H9 (cell line): ENCODE data around the gene USP6. TPM values are rescaled to one million over a fixed set of nuclear protein-coding genes. Genes with fewer than 3 reads are reported as not detected.
A peak's percentile ranks its signal among the peaks of the same experiment; 100 is the strongest.

Experiments used
- DNase-seq: peaks from one replicate; pipeline ENCODE4 v3.0.0-alpha.2; 2017
- H2AFZ ChIP-seq: one replicate; pipeline ENCODE4 v1.6.1; 2013; ENCODE audit warnings: mild to moderate bottlenecking, low read length, control low read depth, moderate library complexity
- H2AK5ac ChIP-seq: 2 replicates; pipeline ENCODE4 v1.6.1; 2013; ENCODE audit warnings: low read length, control low read depth, mixed read lengths; ENCODE audit not compliant: insufficient read length
- H2BK120ac ChIP-seq: one replicate; pipeline ENCODE4 v1.6.1; 2013; ENCODE audit warnings: low read depth, mild to moderate bottlenecking, low read length, control low read depth, inconsistent platforms; ENCODE audit not compliant: poor library complexity, severe bottlenecking
- H2BK12ac ChIP-seq: 2 replicates; pipeline ENCODE4 v1.6.1; 2013; ENCODE audit warnings: low read length, control low read depth, mixed read lengths, low read depth; ENCODE audit not compliant: insufficient read length
- H2BK15ac ChIP-seq: 2 replicates; pipeline ENCODE4 v1.6.1; 2013; ENCODE audit warnings: low read depth, low read length, control low read depth
- H2BK20ac ChIP-seq: one replicate; pipeline ENCODE4 v1.6.1; 2013; ENCODE audit warnings: low read depth, mild to moderate bottlenecking, low read length, control low read depth, inconsistent platforms; ENCODE audit not compliant: poor library complexity, severe bottlenecking
- H2BK5ac ChIP-seq: 2 replicates; pipeline ENCODE4 v1.6.1; 2013; ENCODE audit warnings: low read length, control low read depth, mixed read lengths; ENCODE audit not compliant: insufficient read length
- H3K14ac ChIP-seq: 2 replicates; pipeline ENCODE4 v1.6.1; 2013; ENCODE audit warnings: low read length, control low read depth; ENCODE audit not compliant: insufficient read depth
- H3K18ac ChIP-seq: 2 replicates; pipeline ENCODE4 v1.6.1; 2013; ENCODE audit warnings: low read depth, mild to moderate bottlenecking, mixed read lengths, low read length, control low read depth; ENCODE audit not compliant: insufficient read length
- H3K23ac ChIP-seq: 2 replicates; pipeline ENCODE4 v1.6.1; 2013; ENCODE audit warnings: low read length, control low read depth, mixed read lengths, low read depth; ENCODE audit not compliant: insufficient read length
- H3K23me2 ChIP-seq: 2 replicates; pipeline ENCODE4 v1.6.1; 2013; ENCODE audit warnings: low read depth, mild to moderate bottlenecking, mixed read lengths, low read length, control low read depth; ENCODE audit not compliant: insufficient read length, poor library complexity, severe bottlenecking
- H3K27ac ChIP-seq: 2 replicates; pipeline ENCODE4 v1.5.1; 2013; ENCODE audit warnings: low read length, control low read depth, mixed read lengths, low read depth; ENCODE audit not compliant: insufficient read length
- H3K27me3 ChIP-seq: 2 replicates; pipeline ENCODE4 v1.6.1; 2013; ENCODE audit warnings: low read length, control low read depth, inconsistent platforms; ENCODE audit not compliant: insufficient read depth
- H3K4ac ChIP-seq: 2 replicates; pipeline ENCODE4 v1.6.1; 2013; ENCODE audit warnings: low read depth, mild to moderate bottlenecking, control low read depth, inconsistent platforms, low read length, moderate library complexity
- H3K4me1 ChIP-seq: 2 replicates; pipeline ENCODE4 v1.6.1; 2013; ENCODE audit warnings: low read length, control low read depth, inconsistent platforms; ENCODE audit not compliant: insufficient read depth
- H3K4me2 ChIP-seq: 2 replicates; pipeline ENCODE4 v1.6.1; 2013; ENCODE audit warnings: low read length, control low read depth, mixed read lengths; ENCODE audit not compliant: insufficient read length, insufficient read depth
- H3K56ac ChIP-seq: 2 replicates; pipeline ENCODE4 v1.6.1; 2013; ENCODE audit warnings: low read depth, mild to moderate bottlenecking, mixed read lengths, low read length, control low read depth; ENCODE audit not compliant: insufficient read length
- H3K79me1 ChIP-seq: 2 replicates; pipeline ENCODE4 v1.6.1; 2013; ENCODE audit warnings: low read depth, mild to moderate bottlenecking, moderate library complexity, low read length, control low read depth, inconsistent platforms; ENCODE audit not compliant: insufficient read depth, poor library complexity, severe bottlenecking
- H3K79me2 ChIP-seq: 2 replicates; pipeline ENCODE4 v1.6.1; 2013; ENCODE audit warnings: low read length, control low read depth, inconsistent platforms; ENCODE audit not compliant: insufficient read depth
- H3K9ac ChIP-seq: 2 replicates; pipeline ENCODE4 v1.6.1; 2013; ENCODE audit warnings: low read length, control low read depth, mixed read lengths; ENCODE audit not compliant: insufficient read length; ENCODE audit errors: extremely low read depth
- H3K9me3 ChIP-seq: one replicate; pipeline ENCODE4 v1.6.1; 2013; ENCODE audit warnings: low read depth, low read length, inconsistent platforms; ENCODE audit not compliant: control insufficient read depth
- H3T11ph ChIP-seq: one replicate; pipeline ENCODE4 v1.6.1; 2013; ENCODE audit warnings: mild to moderate bottlenecking, low read length, control low read depth, inconsistent platforms
- H4K20me1 ChIP-seq: one replicate; pipeline ENCODE4 v1.6.1; 2013; ENCODE audit not compliant: control insufficient read depth, insufficient read length, insufficient read depth
- H4K5ac ChIP-seq: 2 replicates; pipeline ENCODE4 v1.6.1; 2013; ENCODE audit warnings: low read depth, mild to moderate bottlenecking, mixed read lengths, low read length, control low read depth; ENCODE audit not compliant: insufficient read length
- H4K8ac ChIP-seq: replicated peaks from 2 replicates; pipeline ENCODE4 v1.6.1; 2013; ENCODE audit warnings: low read length, control low read depth, mixed read lengths, low read depth; ENCODE audit not compliant: insufficient read length
- H4K91ac ChIP-seq: 2 replicates; pipeline ENCODE4 v1.6.1; 2013; ENCODE audit warnings: low read depth, mild to moderate bottlenecking, moderate library complexity, mixed read lengths, low read length, control low read depth; ENCODE audit not compliant: insufficient read length
- H3K27ac Mint-ChIP-seq, 3 experiments: 2 replicates in 2 of 3; 3 replicates in 1 of 3; pipeline ENCODE4 v1.8.0; 2020 to 2021; ENCODE audit warnings: mixed read lengths in 3 of 3, mild to moderate bottlenecking in 1 of 3, moderate library complexity in 1 of 3
- H3K27me3 Mint-ChIP-seq: 2 replicates; pipeline ENCODE4 v1.8.0; 2021; ENCODE audit warnings: low read depth, mild to moderate bottlenecking, moderate library complexity, mixed read lengths
- H3K36me3 Mint-ChIP-seq, 3 experiments: 2 replicates in 2 of 3; 3 replicates in 1 of 3; pipeline ENCODE4 v1.8.0; 2020 to 2021; ENCODE audit warnings: low read depth in 3 of 3, mixed read lengths in 3 of 3; ENCODE audit not compliant: insufficient read depth in 1 of 3
- H3K4me1 Mint-ChIP-seq, 2 experiments: 2 replicates each; pipeline ENCODE4 v1.8.0; 2020; ENCODE audit warnings: mixed read lengths in 2 of 2
- H3K4me3 Mint-ChIP-seq, 2 experiments: 2 replicates in 1 of 2; 3 replicates in 1 of 2; pipeline ENCODE4 v1.8.0; 2020 to 2021; ENCODE audit warnings: mild to moderate bottlenecking in 2 of 2, mixed read lengths in 2 of 2, moderate library complexity in 1 of 2
- H3K9me3 Mint-ChIP-seq, 2 experiments: 2 replicates in 1 of 2; 3 replicates in 1 of 2; pipeline ENCODE4 v1.8.0; 2020; ENCODE audit warnings: mild to moderate bottlenecking in 2 of 2, mixed read lengths in 2 of 2, moderate library complexity in 1 of 2
- CTCF ChIP-seq: fragments of 200-600 bp; sonication (generic); conservative IDR thresholded peaks from 3 replicates; pipeline ENCODE4 v1.8.0; 2021; ENCODE audit warnings: antibody characterized with exemption, mild to moderate bottlenecking
- WGBS: extraction: QIAGEN DNeasy Blood & Tissue Kit; methylation state at CpG from one replicate; pipeline ENCODE4 v1.1.7; 2013; ENCODE audit warnings: missing lambda C conversion rate, low lambda C conversion rate, mixed read lengths; ENCODE audit not compliant: insufficient read length; ENCODE audit errors: extremely low coverage; 5-methylcytosine and 5-hydroxymethylcytosine counted together
- total RNA-seq: library from RNA; stranded (reverse); gene quantifications from 2 replicates; pipeline ENCODE4 v1.2.1, GENCODE V29; 2021

Gene USP6
- total RNA-seq, 1 experiment from 2014 or later: 0.17 TPM

- Mint-ChIP-seq H3K36me3 (no peaks in the 10 kb centered on the region), H3K27me3 (peaks cover 13% of the 10 kb centered on the region), H3K4me1 (peaks cover 12 to 15% of the 10 kb centered on the region in 2 experiments), H3K9me3 (peaks cover 0 to 1% of the 10 kb centered on the region in 2 experiments; a peak in 2 of 5 replicates), H3K27ac (peak overlapping the region in 1 of 3 experiments; percentile 81; a peak in 1 of 7 replicates), H3K4me3 (no peak overlapping the region)
- H2BK15ac ChIP-seq: no peak overlapping the region
- no peak overlapping the region for H4K8ac ChIP-seq
- H2AFZ ChIP-seq: peak overlapping the region; percentile 82
- H3K23ac ChIP-seq: no peak overlapping the region
- H3K4me2 ChIP-seq: no peak overlapping the region
- 100% methylated on average over 5 of the region's 14 CpGs for WGBS
- H2BK5ac ChIP-seq: no peak overlapping the region
- no peak overlapping the region for H2BK20ac ChIP-seq
- H3K4ac ChIP-seq: no peak overlapping the region
- no peak overlapping the region for H3K9ac ChIP-seq
- H4K20me1 ChIP-seq: no peaks in the 10 kb centered on the region
- no peak overlapping the region for H2BK120ac ChIP-seq
- H3K18ac ChIP-seq: no peak overlapping the region
- no peak overlapping the region for H4K91ac ChIP-seq
- H3K56ac ChIP-seq: no peak overlapping the region
- H3K79me2 ChIP-seq: no peaks in the 10 kb centered on the region
- H3K27me3 ChIP-seq: no peaks in the 10 kb centered on the region
- no peak overlapping the region for H3K14ac ChIP-seq
- no peak overlapping the region for H3T11ph ChIP-seq
- no peaks in the 10 kb centered on the region; the same call in 1 of the 2 replicates for H3K4me1 ChIP-seq
- DNase-seq: no peak
- H4K5ac ChIP-seq: no peak overlapping the region
- no peak overlapping the region for H2BK12ac ChIP-seq
- no peak overlapping the region for H2AK5ac ChIP-seq
- H3K9me3 ChIP-seq: no peaks in the 10 kb centered on the region
- no peak for TF ChIP-seq CTCF
- H3K27ac ChIP-seq: no peak overlapping the region
- H3K23me2 ChIP-seq: peaks cover 5% of the 10 kb centered on the region
- H3K79me1 ChIP-seq: no peaks in the 10 kb centered on the region
Observed at GRCh38 chr17:5077781-5078105, 38.1 kb upstream of the USP6 start.
